OCI-LY1 (cell line): ENCODE data around the gene CHAT.

ENCODE experiments used
- H2AFZ ChIP-seq: fragments of 200-600 bp; sonication (generic), shearing (Covaris generic); 2 replicates; pipeline ENCODE4 v1.6.0; 2014; ENCODE audit warnings: antibody characterized with exemption, mild to moderate bottlenecking, low read length
- H3F3A ChIP-seq: fragments of 200-600 bp; sonication (generic), shearing (Covaris generic); 2 replicates; pipeline ENCODE4 v1.6.0; 2014; ENCODE audit warnings: mild to moderate bottlenecking, antibody characterized with exemption, low read length, moderate library complexity; ENCODE audit not compliant: insufficient read depth
- H3K27ac ChIP-seq: fragments of 200-600 bp; sonication (generic); 2 replicates; pipeline ENCODE4 v1.5.1; 2014; ENCODE audit warnings: low read length, mixed run types, mild to moderate bottlenecking, low read depth; ENCODE audit not compliant: poor library complexity, severe bottlenecking
- H3K27me3 ChIP-seq: fragments of 200-600 bp; sonication (generic); 2 replicates; pipeline ENCODE4 v1.6.0; 2014; ENCODE audit warnings: antibody characterized with exemption, mild to moderate bottlenecking, low read length, moderate library complexity; ENCODE audit not compliant: insufficient read depth
- H3K36me3 ChIP-seq: fragments of 200-600 bp; sonication (generic); 2 replicates; pipeline ENCODE4 v1.6.1; 2014; ENCODE audit warnings: mild to moderate bottlenecking, antibody characterized with exemption, low read length, moderate library complexity, mixed read lengths; ENCODE audit not compliant: insufficient read depth
- H3K4me1 ChIP-seq: fragments of 200-600 bp; sonication (generic); 2 replicates; pipeline ENCODE4 v1.5.1; 2014; ENCODE audit warnings: mild to moderate bottlenecking, low read length, moderate library complexity; ENCODE audit not compliant: insufficient read depth, severe bottlenecking
- H3K4me2 ChIP-seq: fragments of 200-600 bp; sonication (generic), shearing (Covaris generic); 2 replicates; pipeline ENCODE4 v1.6.1; 2014; ENCODE audit warnings: low read length
- H3K4me3 ChIP-seq: fragments of 200-600 bp; sonication (generic); 2 replicates; pipeline ENCODE4 v1.5.1; 2014; ENCODE audit warnings: low read length, low read depth, mild to moderate bottlenecking, mixed read lengths; ENCODE audit not compliant: poor library complexity, severe bottlenecking
- H3K79me2 ChIP-seq: fragments of 200-600 bp; shearing (Covaris generic); 2 replicates; pipeline ENCODE4 v1.6.1; 2016; ENCODE audit warnings: mixed run types, low read length, mixed read lengths; ENCODE audit not compliant: insufficient read depth
- H3K9ac ChIP-seq: fragments of 200-600 bp; sonication (generic), shearing (Covaris generic); 2 replicates; pipeline ENCODE4 v1.6.1; 2014; ENCODE audit warnings: mild to moderate bottlenecking, low read length, mixed read lengths
- H3K9me2 ChIP-seq: fragments of 200-600 bp; sonication (generic), shearing (Covaris generic); 2 replicates; pipeline ENCODE4 v1.6.1; 2014; ENCODE audit warnings: low read depth, mild to moderate bottlenecking, low read length, mixed read lengths
- H3K9me3 ChIP-seq: fragments of 200-600 bp; shearing (Covaris generic); 2 replicates; pipeline ENCODE4 v1.6.1; 2014; ENCODE audit warnings: low read length, mixed read lengths
- H4K20me1 ChIP-seq: fragments of 200-600 bp; sonication (generic), shearing (Covaris generic); 2 replicates; pipeline ENCODE4 v1.6.0; 2016; ENCODE audit warnings: mild to moderate bottlenecking, low read length; ENCODE audit not compliant: insufficient read depth
- CTCF ChIP-seq: fragments of 200-600 bp; sonication (generic), shearing (Covaris generic); IDR thresholded peaks from 2 replicates; pipeline ENCODE4 v1.5.1; 2017; ENCODE audit warnings: mild to moderate bottlenecking, antibody characterized with exemption, low read length, moderate library complexity, mixed read lengths
- EZH2 ChIP-seq: fragments of 200-600 bp; sonication (generic), shearing (Covaris generic); IDR thresholded peaks from 2 replicates; pipeline ENCODE4 v1.8.0; 2017; ENCODE audit warnings: borderline replicate concordance, mixed run types, mild to moderate bottlenecking, antibody characterized with exemption, low read length, moderate library complexity, mixed read lengths

Gene CHAT

GRCh38 chr10:49627038-49627437 lies 13.2 kb downstream of the CHAT start:
- no peak overlapping the region for H3K4me3 ChIP-seq
- H3K79me2 ChIP-seq, result no peaks in the 10 kb centered on the region
- no peak overlapping the region for H3K4me2 ChIP-seq
- TF ChIP-seq CTCF (no peak), EZH2 (no peak)
- no peaks in the 10 kb centered on the region for H3K4me1 ChIP-seq
- no peak overlapping the region for H3K9ac ChIP-seq
- no peaks in the 10 kb centered on the region for H3K36me3 ChIP-seq
- H3K9me3 ChIP-seq, result no peaks in the 10 kb centered on the region
- no peak overlapping the region for H2AFZ ChIP-seq
- no peak overlapping the region for H3K27ac ChIP-seq
- no peaks in the 10 kb centered on the region for H3K27me3 ChIP-seq
- no peaks in the 10 kb centered on the region for H4K20me1 ChIP-seq
- H3K9me2 ChIP-seq, result no peaks in the 10 kb centered on the region
- H3F3A ChIP-seq, result no peaks in the 10 kb centered on the region

GRCh38 chr10:49627644-49628247 lies 13.9 kb downstream of the CHAT start:
- Histone ChIP-seq H4K20me1 (no peaks in the 10 kb centered on the region), H3K27ac (no peak overlapping the region), H3K4me2 (no peak overlapping the region), H3F3A (no peaks in the 10 kb centered on the region), H2AFZ (no peak overlapping the region), H3K27me3 (no peaks in the 10 kb centered on the region), H3K79me2 (no peaks in the 10 kb centered on the region), H3K36me3 (no peaks in the 10 kb centered on the region), H3K9me2 (no peaks in the 10 kb centered on the region), H3K9ac (no peak overlapping the region), H3K9me3 (no peaks in the 10 kb centered on the region), H3K4me1 (no peaks in the 10 kb centered on the region), H3K4me3 (no peak overlapping the region)
- TF ChIP-seq EZH2 (no peak), CTCF (no peak)

GRCh38 chr10:49628599-49628998 lies 14.8 kb downstream of the CHAT start:
- no peak overlapping the region for H3K9ac ChIP-seq

More at GRCh38 chr10:49628599-49628998, 14.8 kb downstream of the CHAT start:
- no peaks in the 10 kb centered on the region for H3K79me2 ChIP-seq
- H2AFZ ChIP-seq, result no peak overlapping the region
- no peaks in the 10 kb centered on the region for H3K9me3 ChIP-seq
- H3K9me2 ChIP-seq, result no peaks in the 10 kb centered on the region
- H4K20me1 ChIP-seq, result no peaks in the 10 kb centered on the region
- no peak for TF ChIP-seq EZH2
- TF ChIP-seq CTCF, result no peak
- H3K36me3 ChIP-seq, result no peaks in the 10 kb centered on the region
- H3K27ac ChIP-seq, result no peak overlapping the region
- no peak overlapping the region for H3K4me2 ChIP-seq
- no peaks in the 10 kb centered on the region for H3F3A ChIP-seq
- no peaks in the 10 kb centered on the region for H3K4me1 ChIP-seq
- no peaks in the 10 kb centered on the region for H3K27me3 ChIP-seq
- no peak overlapping the region for H3K4me3 ChIP-seq
